Epithelial cell of proximal tubule (primary cell): ENCODE results near the gene CTXN1. TPM values are rescaled to one million over a fixed set of nuclear protein-coding genes. Genes with fewer than 3 reads are reported as not detected.
A peak's percentile ranks its signal among the peaks of the same experiment; 100 is the strongest.

Source experiments
- DNase-seq: peaks from one replicate; pipeline ENCODE4 v3.0.0-alpha.2; 2011; ENCODE audit warnings: low read depth
- H3K4me3 ChIP-seq: 2 replicates; pipeline ENCODE4 v1.5.1; 2011; ENCODE audit warnings: low read depth, mild to moderate bottlenecking, low read length
- CTCF ChIP-seq: conservative IDR thresholded peaks from 2 replicates; pipeline ENCODE4 v1.5.1; 2012; ENCODE audit warnings: low read depth, mild to moderate bottlenecking, low read length
- total RNA-seq: library from RNA; depleted of rRNA; stranded (reverse); fragments of >200 nt; gene quantifications from 2 replicates; pipeline ENCODE4 v1.2.3, GENCODE V29; 2015

CTXN1 gene
- total RNA-seq, 1 donor from 2014 or later, result 42.8 TPM

- no peak overlapping the region for H3K4me3 ChIP-seq
- DNase-seq, result no peak
Observed at GRCh38 chr19:7907544-7907943, 18.4 kb downstream of the CTXN1 start.

DNA sequence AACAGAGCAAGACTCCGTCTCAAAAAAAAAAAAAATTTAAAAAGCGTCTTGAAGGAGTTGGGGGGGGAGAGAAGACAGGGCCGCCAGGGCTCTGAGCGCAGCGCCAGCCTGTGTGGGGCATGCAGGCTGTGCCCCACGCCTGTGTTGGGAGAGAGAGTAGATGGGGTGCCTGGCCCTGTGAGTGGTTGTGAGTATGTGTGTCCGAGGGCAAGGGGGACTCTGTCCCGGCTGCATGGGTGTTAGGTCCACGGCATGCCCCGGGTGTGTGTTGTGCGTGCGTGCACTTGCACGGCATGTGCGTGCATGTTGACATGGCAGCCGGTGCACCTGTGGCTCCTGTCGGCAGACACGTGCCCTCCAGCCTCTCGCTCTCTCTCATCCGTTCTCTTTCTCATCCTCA, 18.8 kb downstream of the CTXN1 start:
- no peak overlapping the region for H3K4me3 ChIP-seq
- TF ChIP-seq CTCF, result no peak
- DNase-seq, result no peak

More at GRCh38 chr19:7907544-7907943, 18.4 kb downstream of the CTXN1 start:
- no peak for TF ChIP-seq CTCF

- no peak overlapping the region for H3K4me3 ChIP-seq
- DNase-seq, result no peak
- TF ChIP-seq CTCF, result no peak
Observed at GRCh38 chr19:7905859-7906258, 20.1 kb downstream of the CTXN1 start.

DNA sequence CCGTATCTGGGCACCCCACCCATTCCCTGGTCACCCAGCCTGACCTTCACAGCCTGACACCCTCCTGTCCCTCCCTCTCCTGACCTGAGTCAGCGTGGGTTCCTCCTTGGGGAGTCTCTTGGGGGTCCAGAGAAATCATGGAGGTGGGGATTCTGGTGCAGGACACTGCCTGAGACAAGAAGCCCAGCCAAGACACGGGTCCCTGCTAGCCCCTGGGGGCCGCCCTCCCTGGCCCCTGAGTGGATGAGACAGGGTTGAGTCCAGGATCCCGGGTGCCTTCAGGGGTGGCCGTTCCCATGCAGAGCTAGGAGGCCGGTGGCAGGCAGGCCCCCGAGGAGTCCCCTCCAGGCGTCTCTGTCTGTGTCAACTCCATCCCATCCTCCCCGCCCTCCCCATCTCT, 20.7 kb downstream of the CTXN1 start:
- H3K4me3 ChIP-seq, result peak overlapping the region; percentile 94
- DNase-seq, result no peak
- TF ChIP-seq CTCF, result no peak

DNA sequence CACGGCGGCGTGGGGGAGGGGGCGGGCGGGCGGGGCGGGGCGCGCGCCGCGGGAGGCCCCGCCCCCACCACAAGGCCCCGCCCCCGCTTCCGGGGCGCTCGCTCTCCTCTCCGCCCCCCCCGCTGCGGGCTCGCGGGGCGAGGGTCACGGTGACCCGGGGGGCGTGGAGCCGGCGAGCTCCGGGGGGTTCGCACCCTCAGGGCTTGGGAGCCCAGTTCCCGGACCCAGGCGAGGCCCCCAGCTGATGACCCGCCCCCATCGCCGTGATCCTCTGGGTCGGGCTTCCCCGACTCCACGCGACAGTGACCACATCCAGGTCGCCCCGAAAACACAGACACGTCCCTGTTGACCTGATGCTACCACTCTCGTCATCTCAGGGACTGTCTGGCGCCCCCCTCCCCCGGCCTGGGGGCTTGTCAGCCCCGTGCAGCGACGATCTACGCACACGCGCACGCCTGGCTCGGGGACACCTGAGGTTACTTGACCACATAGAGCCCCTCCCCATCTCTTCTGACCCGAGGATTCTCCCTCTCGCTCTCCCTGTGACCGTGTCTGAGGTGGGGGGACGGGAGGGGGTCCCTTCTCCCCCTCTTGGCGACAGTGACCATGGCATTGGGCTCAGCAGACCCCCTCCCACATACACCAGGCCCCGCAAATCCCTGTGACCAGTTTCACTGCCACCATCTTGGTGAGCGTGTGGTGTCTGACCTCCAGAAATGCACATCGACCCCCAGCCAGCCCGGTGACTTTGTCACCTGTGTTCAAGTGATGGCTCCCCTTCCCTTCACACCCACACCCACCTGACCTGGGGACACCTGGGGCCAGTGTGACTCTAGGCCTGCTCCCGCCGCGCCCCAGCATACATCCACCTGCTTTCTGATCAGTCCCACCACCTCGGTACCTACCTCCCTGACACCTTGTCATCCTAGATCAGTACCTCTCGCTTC, 21.6 kb downstream of the CTXN1 start:
- no peak for DNase-seq
- H3K4me3 ChIP-seq, result peak overlapping the region; percentile 94
- no peak for TF ChIP-seq CTCF

DNA sequence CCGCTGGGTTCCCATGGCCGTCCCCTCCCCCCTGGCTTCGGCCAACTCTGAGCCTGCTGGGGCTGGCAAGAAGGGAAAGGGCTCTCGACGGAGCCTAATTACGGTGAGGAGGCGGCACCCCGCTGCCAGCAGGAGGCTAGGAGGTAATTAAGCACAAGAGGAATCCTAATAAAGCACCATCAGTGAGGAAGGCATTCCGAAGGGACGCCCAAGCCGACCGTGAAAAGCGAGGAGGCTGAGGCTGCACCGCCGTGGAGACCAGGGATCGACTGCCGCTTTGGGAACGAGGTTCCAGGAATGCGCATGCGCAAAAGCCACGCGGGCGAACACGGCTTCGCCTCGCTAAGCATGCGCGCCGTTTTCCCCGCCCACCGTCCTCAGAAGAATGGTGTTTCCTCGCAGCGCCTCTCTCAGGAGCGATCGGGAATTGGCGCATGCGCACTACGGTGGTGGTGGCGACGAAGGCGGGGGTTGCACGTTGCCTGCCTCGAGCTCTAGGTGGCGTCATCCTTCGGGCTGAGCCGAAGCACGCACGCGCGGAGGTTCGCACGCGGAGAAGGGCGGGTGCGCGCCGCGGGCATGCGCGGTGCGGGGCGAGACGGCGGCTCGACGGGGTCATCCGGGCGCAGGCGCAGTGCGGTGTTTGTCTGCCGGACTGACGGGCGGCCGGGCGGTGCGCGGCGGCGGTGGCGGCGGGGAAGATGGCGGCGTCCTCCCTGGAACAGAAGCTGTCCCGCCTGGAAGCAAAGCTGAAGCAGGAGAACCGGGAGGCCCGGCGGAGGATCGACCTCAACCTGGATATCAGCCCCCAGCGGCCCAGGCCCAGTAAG, 22.5 kb downstream of the CTXN1 start, which contains the start of gene MAP2K7:
TSS of gene MAP2K7 (plus strand) at position 634 of the 830 bp plus-strand sequence. CDS start at position 702, 68 bp downstream.
- peak within 1 kb of the TSS; percentile 94 for H3K4me3 ChIP-seq
- DNase-seq, result peak; percentile 76
- TF ChIP-seq CTCF, result peak; percentile 39
